Fibroblast of lung (primary cell): ENCODE data around the gene PDE2A.
"Not testable (repeated sequence)": the region's sequence is repeated elsewhere in the genome, so short reads cannot be mapped to it uniquely, and the experiment has no call there.

ENCODE experiments used
- EZH2 ChIP-seq: IDR thresholded peaks from 2 replicates; pipeline ENCODE4 v1.5.1; 2012; ENCODE audit warnings: low read length, control low read depth, mild to moderate bottlenecking; ENCODE audit errors: missing control alignments
- TF ChIP-seq, protein P1 (sequence below), 2 donors: IDR thresholded peaks in 1 of 2; conservative IDR thresholded peaks in 1 of 2; 1 replicate in 1 of 2; 2 replicates in 1 of 2; pipeline ENCODE4 v1.5.1; 2011 to 2012; ENCODE audit warnings: low read length in 2 of 2, control low read depth in 1 of 2, inconsistent platforms in 1 of 2, low read depth in 1 of 2, mild to moderate bottlenecking in 1 of 2

DNA sequence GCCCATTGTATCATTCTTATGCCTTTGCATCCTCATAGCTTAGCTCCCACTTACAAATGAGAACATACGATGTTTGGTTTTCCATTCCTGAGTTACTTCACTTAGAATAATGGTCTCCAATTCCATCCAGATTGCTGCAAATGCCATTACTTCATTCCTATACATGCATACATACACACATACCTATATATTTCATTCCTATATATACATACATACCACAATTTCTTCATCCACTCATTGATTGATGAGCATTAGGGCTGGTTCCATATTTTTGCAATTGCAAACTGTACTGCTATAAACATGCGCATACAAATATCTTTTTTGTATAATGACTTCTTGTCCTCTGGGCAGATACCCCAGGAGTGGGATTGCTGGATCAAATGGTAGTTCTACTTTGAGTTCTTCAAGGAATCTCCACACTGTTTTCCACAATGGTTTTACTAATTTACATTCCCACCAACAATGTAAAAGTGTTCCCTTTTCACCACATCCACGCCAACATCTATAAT, 119.2 kb downstream of the PDE2A start:
- not testable (repeated sequence) for TF ChIP-seq EZH2
- TF ChIP-seq, protein P1, sequence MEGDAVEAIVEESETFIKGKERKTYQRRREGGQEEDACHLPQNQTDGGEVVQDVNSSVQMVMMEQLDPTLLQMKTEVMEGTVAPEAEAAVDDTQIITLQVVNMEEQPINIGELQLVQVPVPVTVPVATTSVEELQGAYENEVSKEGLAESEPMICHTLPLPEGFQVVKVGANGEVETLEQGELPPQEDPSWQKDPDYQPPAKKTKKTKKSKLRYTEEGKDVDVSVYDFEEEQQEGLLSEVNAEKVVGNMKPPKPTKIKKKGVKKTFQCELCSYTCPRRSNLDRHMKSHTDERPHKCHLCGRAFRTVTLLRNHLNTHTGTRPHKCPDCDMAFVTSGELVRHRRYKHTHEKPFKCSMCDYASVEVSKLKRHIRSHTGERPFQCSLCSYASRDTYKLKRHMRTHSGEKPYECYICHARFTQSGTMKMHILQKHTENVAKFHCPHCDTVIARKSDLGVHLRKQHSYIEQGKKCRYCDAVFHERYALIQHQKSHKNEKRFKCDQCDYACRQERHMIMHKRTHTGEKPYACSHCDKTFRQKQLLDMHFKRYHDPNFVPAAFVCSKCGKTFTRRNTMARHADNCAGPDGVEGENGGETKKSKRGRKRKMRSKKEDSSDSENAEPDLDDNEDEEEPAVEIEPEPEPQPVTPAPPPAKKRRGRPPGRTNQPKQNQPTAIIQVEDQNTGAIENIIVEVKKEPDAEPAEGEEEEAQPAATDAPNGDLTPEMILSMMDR (conservative IDR thresholded peaks at IDR 0.05 in 1 of 2, IDR thresholded peaks at IDR 0.05 in 1 of 2; ENCODE audit: low read depth in 1 of 2, low read length in 2 of 2): not testable (repeated sequence)
